H1 (cell line): ENCODE measurements around the gene MGAT2. TPM values are rescaled to one million over a fixed set of nuclear protein-coding genes. Genes with fewer than 3 reads are reported as not detected.

Source experiments
- HDAC2 ChIP-seq, 2 experiments: fragments of 300-600 bp in 1 of 2; sonication (generic) in 1 of 2; IDR thresholded peaks; 2 replicates each; pipeline ENCODE4 v1.6.1; 2011 to 2012; ENCODE audit warnings: low read depth in 2 of 2, low read length in 2 of 2, mild to moderate bottlenecking in 2 of 2, moderate library complexity in 2 of 2, borderline replicate concordance in 1 of 2, inconsistent platforms in 1 of 2
- SIN3A ChIP-seq, 2 experiments: IDR thresholded peaks in 1 of 2; conservative IDR thresholded peaks in 1 of 2; 2 replicates each; pipeline ENCODE4 v1.6.1; 2011 to 2012; ENCODE audit warnings: low read length in 2 of 2, improper control_type of control experiment in 1 of 2, low read depth in 1 of 2, mild to moderate bottlenecking in 1 of 2
- SRF ChIP-seq: IDR thresholded peaks from 2 replicates; pipeline ENCODE4 v1.6.1; 2011; ENCODE audit warnings: mild to moderate bottlenecking, low read depth, low read length, moderate library complexity
- polyA plus RNA-seq, 7 experiments: library from polyadenylated mRNA; depleted of rRNA in 3 of 7; stranded (reverse) in 5 of 7; unstranded in 2 of 7; fragments of >200 nt in 5 of 7; fragments of 200-250 nt in 2 of 7; gene quantifications; 1 replicate in 5 of 7; 2 replicates in 1 of 7; 4 replicates in 1 of 7; pipeline versions ENCODE4 v1.2.1 to v1.2.3, GENCODE V29; 2011 to 2013; ENCODE audit warnings: missing spikeins in 2 of 7, mixed read lengths in 2 of 7
- total RNA-seq: library from RNA; stranded (reverse); fragmentation: NEBNext Ultra II Directional; extraction: Animal tissue kit (Norgen Biotek cat#: 25700); gene quantifications from 2 replicates; pipeline ENCODE4 v1.2.1, GENCODE V29; 2021

The MGAT2 gene
- total and polyA plus RNA-seq, 2 of the 8 experiments (the other 6 are each of a cell fraction or from before 2014, with no cell fraction given), result 10.6 to 23.7 TPM

DNA sequence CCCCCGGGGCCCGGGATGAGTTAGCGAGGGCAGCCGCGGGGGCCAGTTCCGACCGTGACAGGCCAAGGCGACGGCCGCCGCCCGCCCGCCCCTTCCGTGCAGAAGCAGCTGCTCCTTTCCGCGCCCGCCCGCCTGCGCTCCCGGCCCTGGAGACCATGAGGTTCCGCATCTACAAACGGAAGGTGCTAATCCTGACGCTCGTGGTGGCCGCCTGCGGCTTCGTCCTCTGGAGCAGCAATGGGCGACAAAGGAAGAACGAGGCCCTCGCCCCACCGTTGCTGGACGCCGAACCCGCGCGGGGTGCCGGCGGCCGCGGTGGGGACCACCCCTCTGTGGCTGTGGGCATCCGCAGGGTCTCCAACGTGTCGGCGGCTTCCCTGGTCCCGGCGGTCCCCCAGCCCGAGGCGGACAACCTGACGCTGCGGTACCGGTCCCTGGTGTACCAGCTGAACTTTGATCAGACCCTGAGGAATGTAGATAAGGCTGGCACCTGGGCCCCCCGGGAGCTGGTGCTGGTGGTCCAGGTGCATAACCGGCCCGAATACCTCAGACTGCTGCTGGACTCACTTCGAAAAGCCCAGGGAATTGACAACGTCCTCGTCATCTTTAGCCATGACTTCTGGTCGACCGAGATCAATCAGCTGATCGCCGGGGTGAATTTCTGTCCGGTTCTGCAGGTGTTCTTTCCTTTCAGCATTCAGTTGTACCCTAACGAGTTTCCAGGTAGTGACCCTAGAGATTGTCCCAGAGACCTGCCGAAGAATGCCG, 699 bp downstream of the MGAT2 start (continued):
- TF ChIP-seq SIN3A (conservative IDR thresholded peaks at IDR 0.05 in 1 of 2, IDR thresholded peaks at IDR 0.05 in 1 of 2; ENCODE audit: low read depth in 1 of 2, low read length in 2 of 2), result peak; percentile 36 to 40; a peak in 1 of 4 replicates
- no peak for TF ChIP-seq SRF
- TF ChIP-seq HDAC2 (IDR thresholded peaks at IDR 0.05; ENCODE audit: borderline replicate concordance in 1 of 2, low read depth in 2 of 2, low read length in 2 of 2), result 0 out of 4 replicates have a peak, but pooled peaks of 1 of the 2 experiments have one; percentile 14
